Measurements from ENCODE around the gene FAT3. TPM values are rescaled to one million over a fixed set of nuclear protein-coding genes. Genes with fewer than 3 reads are reported as not detected.

FAT3 gene
- total and polyA plus RNA-seq, 12 donors = 0.02 to 2.4 (median 0.11) TPM

- Histone ChIP-seq H3K4me1 (no peaks in the 10 kb centered on the region), H3K9me3 (no peaks in the 10 kb centered on the region), H3K4me3 (no peak overlapping the region), H3K27ac (no peak overlapping the region), H3K27me3 (no peaks in the 10 kb centered on the region), H3K36me3 (no peaks in the 10 kb centered on the region)
- DNase-seq (no peak), ATAC-seq (no peak)
- intact Hi-C loops (cut with DNase I) = no loop called here
- WGBS, 2 donors = 83 to 85% methylated on average over 3 of the region's 3 CpGs
- no peak for TF ChIP-seq CTCF (IDR thresholded peaks at IDR 0.05)
Observed at GRCh38 chr11:92272651-92273050, 48.0 kb downstream of the FAT3 start.

Measured in heart right ventricle (tissue), 16 donors.